Measurements from ENCODE around the gene UBE2O.

DNA sequence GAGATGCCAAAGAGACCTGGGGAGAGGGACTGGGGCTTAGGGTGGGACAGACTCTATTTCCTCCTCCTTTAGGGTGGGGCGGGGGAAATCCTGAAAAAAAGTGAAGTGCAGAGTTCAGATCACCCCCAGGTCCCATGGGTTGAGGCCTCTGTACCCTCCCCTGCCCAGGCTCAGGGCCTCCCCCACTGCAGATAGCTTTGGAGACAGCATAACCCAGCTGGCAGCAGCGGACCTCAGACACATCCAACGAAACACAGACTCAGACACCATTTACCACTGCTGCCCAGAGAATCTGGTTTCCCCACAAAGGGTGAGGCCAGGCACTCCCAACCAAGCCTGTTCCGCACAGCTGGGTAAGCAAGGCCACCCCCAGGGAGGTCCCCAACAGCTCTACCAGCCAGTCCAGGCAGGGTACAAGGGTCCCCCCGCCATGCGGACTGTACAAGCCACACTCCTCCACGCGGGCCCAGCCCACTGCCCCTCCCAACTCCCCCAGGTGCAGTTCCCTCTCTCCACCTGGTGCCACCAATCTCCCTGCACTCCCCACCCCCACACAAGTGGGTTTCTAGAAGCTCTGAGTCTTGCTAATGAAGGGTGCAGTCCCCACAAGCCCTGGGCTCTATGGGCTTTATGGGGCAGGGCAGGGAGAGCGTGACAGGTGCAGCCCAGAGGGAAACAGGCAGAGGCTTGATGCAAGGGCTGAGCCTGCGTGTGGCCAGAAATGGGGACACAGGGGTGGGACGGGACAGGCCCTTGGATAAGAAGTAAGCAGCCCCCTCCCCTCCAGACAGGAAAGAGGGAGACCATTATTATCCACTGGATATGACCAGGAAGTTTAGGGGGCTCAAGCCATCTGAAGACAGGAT is 39.4 kb upstream of the UBE2O start:
- TF ChIP-seq ARNTL (CRISPR knock-in tag; IDR thresholded peaks at IDR 0.05; ENCODE audit: borderline replicate concordance, low read depth), result no peak
- no peak for TF ChIP-seq SNAI2 (CRISPR knock-in tag; IDR thresholded peaks at IDR 0.05)
- no peak for TF ChIP-seq ZC3H10 (CRISPR knock-in tag; IDR thresholded peaks at IDR 0.05)
- no peak for TF ChIP-seq GLIS3 (CRISPR knock-in tag; IDR thresholded peaks at IDR 0.05)
- TF ChIP-seq ZFP3 (CRISPR knock-in tag; IDR thresholded peaks at IDR 0.05), result no peak
- no peak for TF ChIP-seq ZNF565 (CRISPR knock-in tag; conservative IDR thresholded peaks at IDR 0.05; ENCODE audit: low read depth)
- no peak for TF ChIP-seq OSR1 (CRISPR knock-in tag; IDR thresholded peaks at IDR 0.05)
- TF ChIP-seq, protein P1, sequence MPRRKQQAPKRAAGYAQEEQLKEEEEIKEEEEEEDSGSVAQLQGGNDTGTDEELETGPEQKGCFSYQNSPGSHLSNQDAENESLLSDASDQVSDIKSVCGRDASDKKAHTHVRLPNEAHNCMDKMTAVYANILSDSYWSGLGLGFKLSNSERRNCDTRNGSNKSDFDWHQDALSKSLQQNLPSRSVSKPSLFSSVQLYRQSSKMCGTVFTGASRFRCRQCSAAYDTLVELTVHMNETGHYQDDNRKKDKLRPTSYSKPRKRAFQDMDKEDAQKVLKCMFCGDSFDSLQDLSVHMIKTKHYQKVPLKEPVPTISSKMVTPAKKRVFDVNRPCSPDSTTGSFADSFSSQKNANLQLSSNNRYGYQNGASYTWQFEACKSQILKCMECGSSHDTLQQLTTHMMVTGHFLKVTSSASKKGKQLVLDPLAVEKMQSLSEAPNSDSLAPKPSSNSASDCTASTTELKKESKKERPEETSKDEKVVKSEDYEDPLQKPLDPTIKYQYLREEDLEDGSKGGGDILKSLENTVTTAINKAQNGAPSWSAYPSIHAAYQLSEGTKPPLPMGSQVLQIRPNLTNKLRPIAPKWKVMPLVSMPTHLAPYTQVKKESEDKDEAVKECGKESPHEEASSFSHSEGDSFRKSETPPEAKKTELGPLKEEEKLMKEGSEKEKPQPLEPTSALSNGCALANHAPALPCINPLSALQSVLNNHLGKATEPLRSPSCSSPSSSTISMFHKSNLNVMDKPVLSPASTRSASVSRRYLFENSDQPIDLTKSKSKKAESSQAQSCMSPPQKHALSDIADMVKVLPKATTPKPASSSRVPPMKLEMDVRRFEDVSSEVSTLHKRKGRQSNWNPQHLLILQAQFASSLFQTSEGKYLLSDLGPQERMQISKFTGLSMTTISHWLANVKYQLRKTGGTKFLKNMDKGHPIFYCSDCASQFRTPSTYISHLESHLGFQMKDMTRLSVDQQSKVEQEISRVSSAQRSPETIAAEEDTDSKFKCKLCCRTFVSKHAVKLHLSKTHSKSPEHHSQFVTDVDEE (CRISPR knock-in tag; IDR thresholded peaks at IDR 0.05), result no peak
- TF ChIP-seq ZFP30 (CRISPR knock-in tag; IDR thresholded peaks at IDR 0.05), result no peak
- TF ChIP-seq, protein P2, sequence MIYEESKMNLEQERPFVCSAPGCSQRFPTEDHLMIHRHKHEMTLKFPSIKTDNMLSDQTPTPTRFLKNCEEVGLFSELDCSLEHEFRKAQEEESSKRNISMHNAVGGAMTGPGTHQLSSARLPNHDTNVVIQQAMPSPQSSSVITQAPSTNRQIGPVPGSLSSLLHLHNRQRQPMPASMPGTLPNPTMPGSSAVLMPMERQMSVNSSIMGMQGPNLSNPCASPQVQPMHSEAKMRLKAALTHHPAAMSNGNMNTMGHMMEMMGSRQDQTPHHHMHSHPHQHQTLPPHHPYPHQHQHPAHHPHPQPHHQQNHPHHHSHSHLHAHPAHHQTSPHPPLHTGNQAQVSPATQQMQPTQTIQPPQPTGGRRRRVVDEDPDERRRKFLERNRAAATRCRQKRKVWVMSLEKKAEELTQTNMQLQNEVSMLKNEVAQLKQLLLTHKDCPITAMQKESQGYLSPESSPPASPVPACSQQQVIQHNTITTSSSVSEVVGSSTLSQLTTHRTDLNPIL (CRISPR knock-in tag; IDR thresholded peaks at IDR 0.05; ENCODE audit: low read depth), result no peak
- TF ChIP-seq, protein P3, sequence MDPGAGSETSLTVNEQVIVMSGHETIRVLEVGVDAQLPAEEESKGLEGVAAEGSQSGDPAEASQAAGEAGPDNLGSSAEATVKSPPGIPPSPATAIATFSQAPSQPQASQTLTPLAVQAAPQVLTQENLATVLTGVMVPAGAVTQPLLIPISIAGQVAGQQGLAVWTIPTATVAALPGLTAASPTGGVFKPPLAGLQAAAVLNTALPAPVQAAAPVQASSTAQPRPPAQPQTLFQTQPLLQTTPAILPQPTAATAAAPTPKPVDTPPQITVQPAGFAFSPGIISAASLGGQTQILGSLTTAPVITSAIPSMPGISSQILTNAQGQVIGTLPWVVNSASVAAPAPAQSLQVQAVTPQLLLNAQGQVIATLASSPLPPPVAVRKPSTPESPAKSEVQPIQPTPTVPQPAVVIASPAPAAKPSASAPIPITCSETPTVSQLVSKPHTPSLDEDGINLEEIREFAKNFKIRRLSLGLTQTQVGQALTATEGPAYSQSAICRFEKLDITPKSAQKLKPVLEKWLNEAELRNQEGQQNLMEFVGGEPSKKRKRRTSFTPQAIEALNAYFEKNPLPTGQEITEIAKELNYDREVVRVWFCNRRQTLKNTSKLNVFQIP (CRISPR knock-in tag; IDR thresholded peaks at IDR 0.05; ENCODE audit: borderline replicate concordance, low read depth), result no peak
- TF ChIP-seq, protein P4, sequence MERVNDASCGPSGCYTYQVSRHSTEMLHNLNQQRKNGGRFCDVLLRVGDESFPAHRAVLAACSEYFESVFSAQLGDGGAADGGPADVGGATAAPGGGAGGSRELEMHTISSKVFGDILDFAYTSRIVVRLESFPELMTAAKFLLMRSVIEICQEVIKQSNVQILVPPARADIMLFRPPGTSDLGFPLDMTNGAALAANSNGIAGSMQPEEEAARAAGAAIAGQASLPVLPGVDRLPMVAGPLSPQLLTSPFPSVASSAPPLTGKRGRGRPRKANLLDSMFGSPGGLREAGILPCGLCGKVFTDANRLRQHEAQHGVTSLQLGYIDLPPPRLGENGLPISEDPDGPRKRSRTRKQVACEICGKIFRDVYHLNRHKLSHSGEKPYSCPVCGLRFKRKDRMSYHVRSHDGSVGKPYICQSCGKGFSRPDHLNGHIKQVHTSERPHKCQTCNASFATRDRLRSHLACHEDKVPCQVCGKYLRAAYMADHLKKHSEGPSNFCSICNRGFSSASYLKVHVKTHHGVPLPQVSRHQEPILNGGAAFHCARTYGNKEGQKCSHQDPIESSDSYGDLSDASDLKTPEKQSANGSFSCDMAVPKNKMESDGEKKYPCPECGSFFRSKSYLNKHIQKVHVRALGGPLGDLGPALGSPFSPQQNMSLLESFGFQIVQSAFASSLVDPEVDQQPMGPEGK (CRISPR knock-in tag; IDR thresholded peaks at IDR 0.05; ENCODE audit: borderline replicate concordance), result no peak
